ENCODE results near the gene SNAP47.

SNAP47 gene

GRCh38 chr1:227774821-227775661 lies 39.8 kb downstream of the SNAP47 start:
- ChIA-PET CTCF (interaction anchor here (1.2 kb wide), 1 partner anchor 179 kb away, joined by 3 read pairs; no protein-coding TSS in a partner anchor), POLR2A (no interaction called here)
- no peak for DNase-seq (ENCODE audit: extremely low spot score)
- TF ChIP-seq BHLHE40 (IDR thresholded peaks at IDR 0.05; ENCODE audit: borderline replicate concordance) (no peak), PKNOX1 (IDR thresholded peaks at IDR 0.05) (no peak), ZNF384 (IDR thresholded peaks at IDR 0.05) (no peak), FOXK2 (IDR thresholded peaks at IDR 0.05) (no peak), ELF4 (IDR thresholded peaks at IDR 0.05) (no peak), SP1 (IDR thresholded peaks at IDR 0.05) (no peak), NFRKB (IDR thresholded peaks at IDR 0.05) (no peak), FOXA1 (IDR thresholded peaks at IDR 0.05) (no peak), FOXM1 (IDR thresholded peaks at IDR 0.05; ENCODE audit: borderline replicate concordance) (no peak), HDGF (IDR thresholded peaks at IDR 0.05; ENCODE audit: borderline replicate concordance) (no peak), TARDBP (IDR thresholded peaks at IDR 0.05) (no peak)

DNA sequence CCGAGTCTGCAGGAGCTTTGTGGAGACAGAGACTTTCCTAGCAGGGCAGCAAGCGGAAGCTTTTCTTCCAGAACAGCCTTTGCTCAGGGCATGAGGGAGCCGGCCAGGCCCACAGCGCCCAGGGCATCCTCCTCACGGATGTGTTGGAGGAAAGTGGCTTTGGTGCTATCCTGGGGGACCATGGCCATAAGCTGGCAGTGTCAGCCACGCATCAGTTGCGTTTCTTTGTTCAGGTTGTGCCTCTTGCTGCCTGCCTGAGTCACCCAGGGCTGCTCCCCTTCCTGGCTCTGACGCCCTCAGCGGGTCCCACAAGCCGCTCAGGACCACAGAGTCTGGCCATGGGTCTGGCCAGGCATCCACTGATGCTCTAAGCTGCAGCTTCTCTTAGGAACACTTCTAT lies 40.6 kb downstream of the SNAP47 start:
- TF ChIP-seq LEF1 (IDR thresholded peaks at IDR 0.05; ENCODE audit: borderline replicate concordance) (no peak), CTBP1 (IDR thresholded peaks at IDR 0.05; ENCODE audit: borderline replicate concordance) (no peak), FOXM1 (IDR thresholded peaks at IDR 0.05; ENCODE audit: borderline replicate concordance) (no peak)
- ChIA-PET POLR2A (no interaction called here), CTCF (no interaction called here)
- DNase-seq (ENCODE audit: extremely low spot score) = no peak

DNA sequence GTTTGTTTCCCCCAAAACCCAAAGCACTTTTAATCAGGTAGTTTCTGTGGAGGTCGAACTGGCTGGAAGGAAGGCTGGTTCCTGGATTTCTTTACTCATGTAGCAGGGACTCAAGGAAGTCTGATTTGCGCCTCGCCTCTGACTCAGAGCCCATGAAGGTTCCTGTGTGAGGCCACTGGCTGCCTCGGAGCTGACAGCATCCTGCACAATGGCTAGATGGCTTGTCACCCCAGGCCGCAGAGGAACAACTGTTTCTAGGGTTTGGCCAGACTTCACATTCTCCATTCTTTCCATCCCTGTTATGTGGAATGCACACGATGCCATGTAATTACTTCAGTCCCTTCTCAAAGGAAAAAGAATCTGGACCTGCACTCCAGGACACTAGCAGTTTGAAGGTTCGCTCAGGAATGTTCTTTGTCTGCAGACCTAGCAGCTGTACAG lies 41.1 kb downstream of the SNAP47 start:
- ChIA-PET CTCF (no interaction called here), POLR2A (no interaction called here)
- DNase-seq (ENCODE audit: extremely low spot score) = no peak
- no peak for TF ChIP-seq TARDBP (IDR thresholded peaks at IDR 0.05)

DNA sequence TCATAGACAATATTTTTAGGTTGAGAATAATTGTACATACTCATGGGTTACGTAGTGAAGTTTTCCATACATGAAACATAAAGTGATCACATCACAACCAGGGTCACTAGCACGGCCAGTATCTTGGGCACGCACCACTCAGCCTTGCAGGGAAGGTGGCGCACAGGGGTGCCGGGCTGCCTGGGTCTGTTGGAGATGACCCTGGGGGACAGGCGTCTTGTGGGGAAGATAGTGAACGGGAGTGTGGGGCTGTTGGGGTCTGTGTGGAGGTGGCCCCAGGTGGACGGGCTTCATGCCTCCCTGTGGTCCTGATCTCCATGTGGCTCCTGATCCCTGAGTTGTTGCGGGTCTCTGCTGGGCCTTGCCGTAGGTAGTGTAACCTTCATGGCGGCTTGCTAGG lies 41.9 kb downstream of the SNAP47 start:
- DNase-seq (ENCODE audit: extremely low spot score) = no peak
- TF ChIP-seq HDGF (IDR thresholded peaks at IDR 0.05; ENCODE audit: borderline replicate concordance) (no peak), PKNOX1 (IDR thresholded peaks at IDR 0.05) (no peak)
- ChIA-PET CTCF (no interaction called here), POLR2A (no interaction called here)

- TF ChIP-seq BHLHE40 (IDR thresholded peaks at IDR 0.05; ENCODE audit: borderline replicate concordance) (no peak), FOXK2 (IDR thresholded peaks at IDR 0.05) (no peak), SP1 (IDR thresholded peaks at IDR 0.05) (no peak), LEF1 (IDR thresholded peaks at IDR 0.05; ENCODE audit: borderline replicate concordance) (no peak), FOXA1 (IDR thresholded peaks at IDR 0.05) (no peak), ELF4 (IDR thresholded peaks at IDR 0.05) (no peak), TARDBP (IDR thresholded peaks at IDR 0.05) (no peak), FOXM1 (IDR thresholded peaks at IDR 0.05; ENCODE audit: borderline replicate concordance) (no peak), PKNOX1 (IDR thresholded peaks at IDR 0.05) (no peak), ARNT (IDR thresholded peaks at IDR 0.05) (no peak), CTBP1 (IDR thresholded peaks at IDR 0.05; ENCODE audit: borderline replicate concordance) (no peak), HDGF (IDR thresholded peaks at IDR 0.05; ENCODE audit: borderline replicate concordance) (no peak), L3MBTL2 (conservative IDR thresholded peaks at IDR 0.05) (no peak), NFRKB (IDR thresholded peaks at IDR 0.05) (no peak), SUZ12 (IDR thresholded peaks at IDR 0.05) (no peak), ZNF384 (IDR thresholded peaks at IDR 0.05) (no peak)
- CTCF ChIA-PET = no interaction called here
- DNase-seq (ENCODE audit: extremely low spot score) = no peak
- POLR2A ChIA-PET = no interaction called here
These were observed 42.4 kb downstream of the SNAP47 start for GRCh38 chr1:227777646-227778045.

DNA sequence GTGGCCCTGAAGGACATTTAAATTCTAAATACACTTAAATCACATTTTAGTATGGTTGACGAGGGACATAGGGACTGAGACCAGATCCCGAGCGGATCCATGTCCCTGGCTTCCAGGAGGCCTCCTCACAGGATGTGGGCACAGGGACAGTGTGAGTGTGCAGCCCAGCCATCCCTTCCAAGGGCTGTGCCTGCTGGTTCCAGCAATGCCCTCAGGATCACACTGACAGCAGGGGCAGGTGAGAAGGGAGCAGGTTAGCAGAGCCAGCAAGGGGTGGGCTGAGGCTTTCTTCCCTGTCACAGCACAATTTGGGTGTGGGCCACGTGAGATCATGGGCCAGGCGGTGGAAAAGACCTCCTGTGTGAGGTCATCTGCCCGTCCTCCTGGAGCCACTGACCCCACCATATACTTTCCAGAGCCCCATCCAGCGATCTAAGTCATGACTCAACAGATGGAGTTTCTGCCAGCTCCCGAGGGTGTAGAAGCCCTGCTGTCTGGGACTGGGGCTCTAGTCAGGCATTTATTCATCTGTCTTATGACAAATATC lies 43.2 kb downstream of the SNAP47 start:
- DNase-seq (ENCODE audit: extremely low spot score) = no peak
- ChIA-PET POLR2A (no interaction called here), CTCF (no interaction called here)
- no peak for TF ChIP-seq PKNOX1 (IDR thresholded peaks at IDR 0.05)
- no peak for TF ChIP-seq ZNF384 (IDR thresholded peaks at IDR 0.05)
- TF ChIP-seq FOXA1 (IDR thresholded peaks at IDR 0.05) = no peak
- no peak for TF ChIP-seq CTBP1 (IDR thresholded peaks at IDR 0.05; ENCODE audit: borderline replicate concordance)
- TF ChIP-seq NFRKB (IDR thresholded peaks at IDR 0.05) = no peak
- TF ChIP-seq ELF4 (IDR thresholded peaks at IDR 0.05) = no peak
- no peak for TF ChIP-seq L3MBTL2 (conservative IDR thresholded peaks at IDR 0.05)

Data from HEK293T (cell line).